CD4-positive, alpha-beta T cell treated with Interleukin-17A for 4 hours (primary cell): ENCODE results near the gene HIF3A.
"Not testable (repeated sequence)": the region's sequence is repeated elsewhere in the genome, so short reads cannot be mapped to it uniquely, and the experiment has no call there.

Source experiments
- DNase-seq: peaks from one replicate; pipeline ENCODE4 v3.0.0-alpha.2; 2020; ENCODE audit warnings: mixed read lengths

The HIF3A gene

DNA sequence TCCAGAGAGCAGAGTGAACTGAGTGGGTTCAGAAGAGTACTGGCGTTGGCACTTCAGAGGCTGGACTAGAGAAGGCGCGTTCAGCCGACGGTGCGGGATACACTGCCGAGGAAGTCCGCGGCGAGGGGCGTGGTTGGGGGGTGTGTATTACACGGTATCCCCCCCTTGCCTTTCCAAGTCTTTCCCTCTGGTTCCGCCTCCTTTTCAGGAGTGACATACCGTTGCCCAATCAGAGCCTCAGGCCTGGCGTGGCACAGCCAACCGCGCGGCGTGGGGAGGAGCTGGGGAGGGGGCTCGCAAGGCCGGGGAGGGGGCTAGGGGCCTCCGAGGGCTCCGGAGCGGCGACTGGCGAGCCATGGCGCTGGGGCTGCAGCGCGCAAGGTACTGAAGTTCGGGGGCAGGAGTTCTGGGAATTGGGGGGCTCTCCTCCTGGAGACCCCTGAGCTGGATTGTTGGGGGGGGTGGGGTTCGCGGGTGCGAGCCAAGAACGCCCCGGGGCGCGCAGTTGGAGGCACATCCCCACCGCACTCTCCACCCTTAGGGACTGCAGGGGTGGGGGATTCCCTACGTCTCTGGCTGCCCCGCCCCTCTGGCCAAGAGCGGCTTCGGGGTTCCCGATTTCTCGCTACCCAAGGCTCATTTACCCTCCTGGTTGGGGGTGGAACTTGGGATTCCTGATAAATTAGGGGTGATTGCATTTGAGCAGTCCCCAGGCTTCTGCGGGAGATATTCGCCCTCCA is at the start of gene HIF3A:
HIF3A (plus strand) TSS at position 321 of the 740 bp plus-strand sequence; CDS start at position 356, 35 bp downstream.
- no peak for DNase-seq

GRCh38 chr19:46250076-46250735 is 46.6 kb upstream of the HIF3A start:
- DNase-seq = no peak

GRCh38 chr19:46251416-46251815 is 45.4 kb upstream of the HIF3A start:
- no peak for DNase-seq

- no peak for DNase-seq
These were observed 42.1 kb upstream of the HIF3A start for GRCh38 chr19:46254776-46255175.

GRCh38 chr19:46256855-46257254 is 40.0 kb upstream of the HIF3A start:
- DNase-seq = no peak

- not testable (repeated sequence) for DNase-seq
These were observed 35.3 kb upstream of the HIF3A start for GRCh38 chr19:46261501-46261900.

DNA sequence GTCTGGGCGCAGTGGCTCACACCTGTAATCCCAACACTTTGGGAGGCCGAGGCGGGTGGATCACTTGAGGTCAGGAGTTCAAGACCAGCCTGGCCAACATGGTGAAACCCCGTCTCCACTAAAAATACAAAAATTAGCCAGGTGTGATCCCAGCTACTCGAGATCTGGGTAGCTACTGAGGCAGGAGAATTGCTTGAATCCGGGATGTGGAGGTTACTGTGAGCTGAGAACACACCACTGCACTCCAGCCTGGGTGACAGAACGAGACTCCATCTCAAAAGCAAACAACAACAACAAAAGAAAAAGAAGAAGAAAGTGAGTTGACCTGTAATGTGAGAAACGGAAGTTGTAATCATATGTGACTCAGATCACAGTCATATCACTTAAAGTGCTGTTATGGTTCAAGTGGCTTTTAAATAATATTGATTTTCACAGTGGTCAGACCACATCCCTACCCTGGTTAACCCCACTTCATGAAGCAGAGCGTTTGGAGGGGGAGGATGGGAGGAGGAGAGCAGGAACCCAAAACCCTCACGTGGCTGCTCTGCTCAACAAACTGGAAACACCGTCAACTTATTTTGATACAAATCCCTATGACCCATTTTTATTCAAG is 34.1 kb upstream of the HIF3A start:
- peak; percentile 46 for DNase-seq

DNA sequence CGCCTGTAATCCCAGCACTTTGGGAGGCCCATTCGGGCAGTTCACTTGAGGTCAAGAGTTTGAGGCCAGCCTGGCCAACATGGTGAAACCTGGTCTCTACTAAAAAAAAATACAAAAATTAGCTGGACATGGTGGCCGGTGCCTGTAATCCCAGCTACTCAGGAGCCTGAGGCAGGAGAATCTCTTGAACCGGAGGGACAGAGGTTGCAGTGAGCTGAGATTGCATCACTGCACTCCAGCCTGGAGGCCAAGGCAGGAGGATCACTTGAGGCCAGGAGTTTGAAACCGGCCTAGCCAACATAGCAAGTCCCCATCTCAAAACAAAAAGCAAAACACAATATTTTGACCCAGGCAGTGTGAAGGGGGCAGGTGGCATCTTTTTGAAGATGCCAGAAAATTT is 32.0 kb upstream of the HIF3A start:
- DNase-seq = not testable (repeated sequence)

DNA sequence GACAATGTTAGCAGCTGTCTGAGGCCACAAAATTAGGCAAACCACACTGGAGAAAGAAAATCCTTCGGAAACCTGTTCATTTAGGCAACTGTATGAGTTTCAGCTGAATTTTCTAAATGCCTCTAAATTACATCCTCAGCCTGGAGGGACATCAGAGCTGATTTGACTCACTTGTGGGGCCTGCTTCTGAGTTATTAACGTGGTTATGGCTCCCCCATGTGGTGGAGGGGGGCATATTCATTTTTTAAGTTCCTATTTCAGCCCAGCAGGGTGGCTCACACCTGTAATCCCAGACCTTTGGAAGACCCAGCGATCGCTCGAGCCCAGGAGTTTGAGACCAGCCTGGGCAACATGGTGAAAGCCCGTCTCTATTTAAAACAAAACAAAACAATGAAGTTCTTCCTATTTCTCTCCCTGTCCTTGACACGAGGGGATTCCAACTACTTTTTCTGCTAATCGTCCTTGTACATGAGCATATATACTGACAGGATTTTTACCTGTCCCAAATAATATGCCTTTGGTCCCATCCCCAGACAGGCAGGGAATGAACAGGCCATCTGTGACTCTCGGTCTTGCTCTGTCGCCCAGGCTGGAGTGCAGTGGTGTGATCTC is 31.5 kb upstream of the HIF3A start:
- DNase-seq = peak; percentile 74

- DNase-seq = no peak
These were observed 27.7 kb upstream of the HIF3A start for GRCh38 chr19:46269101-46269500.

DNA sequence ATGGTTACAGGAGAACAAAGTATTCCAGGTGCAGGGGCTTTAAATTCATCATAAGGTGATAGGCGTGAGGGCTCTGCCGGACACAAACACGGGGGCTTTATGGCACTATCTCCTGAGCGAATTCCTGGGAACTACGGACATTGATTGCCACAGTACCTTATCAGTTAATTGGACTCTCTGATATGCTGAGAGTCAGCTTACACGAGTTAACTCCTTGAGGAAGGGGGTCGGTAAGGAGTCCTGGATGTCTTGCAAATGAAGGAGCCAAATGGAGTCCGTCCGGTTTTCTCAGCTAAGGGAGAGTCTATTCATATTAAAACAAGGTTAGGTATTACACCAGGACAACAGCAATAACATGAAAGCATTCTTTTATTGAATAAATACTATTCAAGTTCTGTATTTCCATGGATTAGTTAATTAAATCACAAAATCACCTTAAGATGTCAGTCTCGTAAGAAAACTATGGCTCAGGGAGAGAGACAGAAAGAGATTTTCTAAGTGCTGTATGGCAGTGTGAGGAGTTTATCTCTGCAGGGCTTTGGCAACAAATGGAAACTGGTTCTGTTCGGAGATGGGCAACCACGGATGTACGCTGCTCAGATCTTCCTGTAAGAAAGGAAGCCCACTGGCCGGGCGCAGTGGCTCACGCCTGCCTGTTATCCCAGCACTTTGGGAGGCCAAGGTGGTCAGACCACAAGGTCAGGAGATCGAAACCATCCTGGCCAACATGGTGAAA is 26.2 kb upstream of the HIF3A start:
- no peak for DNase-seq

- no peak for DNase-seq
These were observed 25.2 kb upstream of the HIF3A start for GRCh38 chr19:46271481-46272197.

- DNase-seq = not testable (repeated sequence)
These were observed 22.9 kb upstream of the HIF3A start for GRCh38 chr19:46273931-46274330.

- no peak for DNase-seq
These were observed 17.7 kb upstream of the HIF3A start for GRCh38 chr19:46279177-46279576.

DNA sequence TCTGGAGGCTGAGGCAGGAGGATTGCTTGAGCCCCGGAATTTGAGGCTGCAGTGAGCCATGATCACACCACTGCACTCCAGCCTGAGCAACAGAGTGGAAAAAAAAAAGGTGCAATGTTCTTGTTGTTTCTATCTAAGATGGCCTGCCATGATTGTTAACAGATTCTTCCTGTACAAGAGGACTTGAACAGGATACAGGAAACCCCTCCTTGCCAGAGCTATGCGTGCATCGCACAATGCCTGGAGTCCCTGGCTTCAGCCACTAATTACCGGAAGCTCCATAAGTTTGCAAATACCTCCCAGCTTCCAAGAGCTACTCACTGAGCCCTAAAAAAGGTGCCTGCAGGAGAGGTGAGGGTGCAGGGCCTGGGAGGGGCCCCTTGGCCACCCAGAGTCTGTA is 13.1 kb upstream of the HIF3A start:
- DNase-seq = no peak

DNA sequence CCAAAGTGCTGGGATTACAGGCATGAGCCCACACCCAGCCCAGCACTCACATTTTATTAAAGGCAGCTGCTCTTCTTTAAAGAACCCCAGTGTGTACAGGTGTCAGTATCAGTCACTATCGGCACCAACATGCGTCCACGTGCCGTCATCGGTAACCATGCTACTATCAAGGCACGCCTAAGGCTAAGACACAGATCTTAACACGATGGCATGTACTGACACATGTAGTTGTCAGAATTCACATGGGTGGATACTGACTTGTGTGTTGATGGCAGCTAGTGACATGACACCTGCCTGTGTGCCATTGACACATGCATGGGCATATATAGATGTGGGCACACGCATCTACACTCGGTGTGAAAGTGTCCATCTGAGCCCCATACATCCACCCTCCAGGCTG is 12.2 kb upstream of the HIF3A start:
- DNase-seq = no peak

GRCh38 chr19:46287585-46287984 is 9.3 kb upstream of the HIF3A start:
- no peak for DNase-seq

DNA sequence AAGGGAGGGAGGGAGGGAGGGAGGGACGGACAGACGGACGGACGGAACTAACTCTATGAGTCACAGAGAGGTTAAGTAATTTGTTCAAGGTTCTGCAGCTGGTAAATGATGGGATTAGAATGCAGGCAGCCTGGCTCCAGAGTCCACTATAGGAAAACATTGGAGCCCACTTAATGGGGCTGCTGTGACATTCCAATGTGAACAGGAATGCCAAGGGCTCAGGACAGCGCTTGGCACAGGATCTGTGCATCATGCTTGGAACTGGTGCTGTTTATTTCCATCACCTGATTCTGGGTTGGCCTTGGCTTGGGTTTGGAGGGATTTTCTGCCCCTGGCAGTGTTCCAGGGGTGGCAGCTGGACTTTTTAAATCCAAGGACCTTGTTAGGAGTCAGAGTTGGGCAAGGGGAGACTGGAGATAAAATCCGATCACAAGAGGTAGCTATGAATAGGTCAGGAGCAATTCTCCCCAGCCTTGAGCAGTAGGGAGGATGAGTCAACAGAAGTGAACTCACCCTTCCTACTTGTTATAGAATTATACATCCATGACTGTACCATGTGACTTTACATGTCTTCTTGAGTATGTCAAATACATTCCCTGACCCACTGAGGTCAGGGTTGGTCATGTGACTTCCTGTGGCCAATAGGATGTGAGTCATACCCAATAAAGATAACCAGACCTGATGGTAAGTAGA is 7.8 kb upstream of the HIF3A start:
- DNase-seq = no peak

GRCh38 chr19:46289724-46290619 is 6.9 kb upstream of the HIF3A start:
- no peak for DNase-seq

GRCh38 chr19:46291829-46292228 is 5.0 kb upstream of the HIF3A start:
- no peak for DNase-seq

- DNase-seq = no peak
These were observed 2.3 kb upstream of the HIF3A start for GRCh38 chr19:46294494-46294893.
